ENCODE measurements around the gene FEM1C. TPM values are rescaled to one million over a fixed set of nuclear protein-coding genes. Genes with fewer than 3 reads are reported as not detected.

Gene FEM1C, protein sequence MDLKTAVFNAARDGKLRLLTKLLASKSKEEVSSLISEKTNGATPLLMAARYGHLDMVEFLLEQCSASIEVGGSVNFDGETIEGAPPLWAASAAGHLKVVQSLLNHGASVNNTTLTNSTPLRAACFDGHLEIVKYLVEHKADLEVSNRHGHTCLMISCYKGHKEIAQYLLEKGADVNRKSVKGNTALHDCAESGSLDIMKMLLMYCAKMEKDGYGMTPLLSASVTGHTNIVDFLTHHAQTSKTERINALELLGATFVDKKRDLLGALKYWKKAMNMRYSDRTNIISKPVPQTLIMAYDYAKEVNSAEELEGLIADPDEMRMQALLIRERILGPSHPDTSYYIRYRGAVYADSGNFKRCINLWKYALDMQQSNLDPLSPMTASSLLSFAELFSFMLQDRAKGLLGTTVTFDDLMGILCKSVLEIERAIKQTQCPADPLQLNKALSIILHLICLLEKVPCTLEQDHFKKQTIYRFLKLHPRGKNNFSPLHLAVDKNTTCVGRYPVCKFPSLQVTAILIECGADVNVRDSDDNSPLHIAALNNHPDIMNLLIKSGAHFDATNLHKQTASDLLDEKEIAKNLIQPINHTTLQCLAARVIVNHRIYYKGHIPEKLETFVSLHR
- 2.9 TPM for polyA plus RNA-seq

DNA sequence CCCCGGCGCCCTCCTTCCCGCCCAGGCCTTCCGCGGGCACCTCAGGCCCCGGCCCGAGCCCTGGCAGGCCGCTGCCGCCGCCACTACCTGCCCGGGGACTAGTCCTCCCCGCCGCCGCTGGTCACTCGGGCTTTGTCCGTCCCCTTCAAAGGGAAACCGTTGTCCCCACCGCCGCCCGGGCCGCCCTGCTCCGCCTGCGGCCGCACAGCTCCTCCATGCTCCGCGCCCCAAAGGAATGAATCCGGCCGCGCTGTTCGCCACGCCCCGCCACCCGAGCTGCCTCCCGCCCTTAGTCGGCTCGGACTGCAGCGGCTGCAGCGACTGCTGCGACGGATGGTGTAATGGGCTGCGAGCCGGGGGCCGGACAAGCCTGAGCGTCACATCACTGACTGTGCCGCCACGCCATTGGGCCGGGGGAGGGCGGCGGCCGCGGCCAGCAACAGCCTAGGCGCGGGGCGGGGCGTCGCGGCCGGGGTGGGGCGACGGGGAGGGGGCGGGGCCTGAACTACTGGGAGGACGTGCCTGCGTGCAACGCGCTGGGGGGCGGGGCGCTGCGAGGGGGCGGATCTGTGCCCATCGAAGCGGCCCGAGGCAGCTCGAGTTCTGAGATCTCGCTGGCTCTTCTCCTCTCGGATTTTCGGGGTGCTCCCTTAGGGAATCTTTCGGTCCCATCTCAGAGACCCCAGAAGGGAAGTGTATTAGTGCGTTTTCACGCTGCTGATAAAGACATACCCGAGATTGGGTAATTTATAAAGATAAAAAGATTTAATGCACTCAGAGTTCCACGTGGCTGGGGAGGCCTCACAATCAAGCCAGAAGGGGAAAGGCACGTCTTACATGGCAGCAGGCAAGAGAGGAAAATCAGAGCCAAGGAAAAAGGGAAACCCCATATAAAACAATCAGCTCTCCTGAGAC, at the start of gene FEM1C:
Gene FEM1C, minus strand, starts transcription at position 340 of the 915 bp plus-strand sequence. CDS start 1,282 bp downstream, outside the sequence.
- no peaks in the 10 kb centered on the region for H3K27me3 Mint-ChIP-seq
- H3K4me3 Mint-ChIP-seq = peak within 1 kb of the TSS; percentile 81 to 99 (median 96)
- peaks cover 0 to 3% (median 1%) of the 10 kb centered on the region in 3 donors for H3K9me3 Mint-ChIP-seq
- peak within 1 kb of the TSS; percentile 66 to 97 (median 96) for H3K27ac Mint-ChIP-seq
- peaks cover 24 to 36% (median 32%) of the 10 kb centered on the region in 3 donors for H3K4me1 Mint-ChIP-seq
- no peaks in the 10 kb centered on the region for H3K36me3 Mint-ChIP-seq

DNA sequence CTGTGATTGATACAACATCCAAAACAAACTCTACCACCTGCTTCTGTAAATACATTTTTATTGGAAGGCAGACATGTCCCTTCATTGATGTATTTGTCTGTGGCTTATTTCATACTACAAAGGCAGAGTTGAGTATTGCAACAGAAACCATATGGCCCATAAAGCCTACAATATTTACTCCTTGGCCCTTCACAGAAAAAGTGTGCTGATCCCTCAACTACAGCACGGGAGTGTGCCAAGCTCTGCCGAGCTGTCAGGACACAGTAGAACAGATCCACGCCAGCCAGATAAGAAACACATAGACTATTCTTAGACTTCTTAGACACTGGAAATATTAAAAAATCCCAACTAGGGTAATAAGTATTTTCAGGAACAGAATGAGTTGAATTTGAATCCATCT, 44.5 kb upstream of the FEM1C start:
- Mint-ChIP-seq H3K36me3 (no peaks in the 10 kb centered on the region), H3K4me1 (peaks cover 0 to 3% (median 0%) of the 10 kb centered on the region in 3 donors), H3K27ac (no peak overlapping the region), H3K27me3 (no peaks in the 10 kb centered on the region), H3K4me3 (no peak overlapping the region), H3K9me3 (no peaks in the 10 kb centered on the region)

DNA sequence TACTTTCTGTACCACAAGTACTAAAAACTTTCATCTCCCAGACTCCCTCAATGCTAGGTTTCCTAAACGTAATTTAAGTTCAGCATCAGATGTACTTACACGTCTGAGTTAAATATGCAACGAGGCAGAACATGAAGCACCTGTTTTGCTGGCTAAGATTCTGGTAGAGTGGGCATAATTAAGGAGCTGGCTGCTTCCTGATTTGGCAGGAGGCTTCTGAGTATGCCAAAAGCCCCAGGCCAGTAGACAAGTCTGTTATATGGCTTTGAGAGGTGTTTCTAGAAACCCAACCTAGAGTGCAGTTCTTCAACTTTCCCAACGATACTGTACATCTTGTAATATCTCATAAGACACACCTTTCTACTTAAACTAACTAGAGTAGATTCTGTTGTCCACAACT, 44.1 kb upstream of the FEM1C start:
- H3K27ac Mint-ChIP-seq = no peak overlapping the region
- no peak overlapping the region for H3K4me3 Mint-ChIP-seq
- no peaks in the 10 kb centered on the region for H3K27me3 Mint-ChIP-seq
- no peaks in the 10 kb centered on the region for H3K9me3 Mint-ChIP-seq
- H3K36me3 Mint-ChIP-seq = no peaks in the 10 kb centered on the region
- H3K4me1 Mint-ChIP-seq = peaks cover 0 to 3% (median 0%) of the 10 kb centered on the region in 3 donors

DNA sequence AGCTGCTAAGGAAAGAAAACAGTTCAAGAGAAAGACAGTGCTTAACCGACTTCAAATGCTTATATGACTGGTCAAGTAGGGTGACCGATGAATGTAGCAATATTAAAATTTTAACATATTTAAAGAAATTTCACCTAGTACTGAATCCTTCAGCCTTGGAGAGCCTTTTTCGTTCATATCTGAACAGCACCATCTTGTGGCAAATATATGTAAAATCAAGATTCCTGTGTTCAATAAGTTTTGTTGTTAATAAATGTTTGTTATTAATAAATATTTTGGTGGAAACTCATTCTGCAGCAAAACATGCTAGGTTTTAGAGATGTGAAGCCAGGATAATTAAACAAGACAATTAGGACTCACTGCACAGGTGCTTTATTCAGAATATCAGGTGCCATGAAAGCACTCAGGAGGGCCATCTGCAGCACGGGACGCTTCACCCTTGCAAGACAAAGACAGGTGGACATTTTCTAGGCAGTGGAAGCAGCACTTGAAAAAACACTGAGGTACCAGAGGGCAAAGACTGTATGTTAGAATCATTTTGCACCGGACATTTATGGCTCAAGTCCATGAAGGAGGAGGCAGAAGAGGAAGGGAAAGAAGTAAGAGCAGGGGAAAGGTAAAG, 42.1 kb upstream of the FEM1C start:
- H3K4me3 Mint-ChIP-seq = no peak overlapping the region
- no peaks in the 10 kb centered on the region for H3K27me3 Mint-ChIP-seq
- H3K36me3 Mint-ChIP-seq = no peaks in the 10 kb centered on the region
- no peak overlapping the region for H3K27ac Mint-ChIP-seq
- peaks cover 0 to 7% (median 3%) of the 10 kb centered on the region in 3 donors for H3K4me1 Mint-ChIP-seq
- no peaks in the 10 kb centered on the region for H3K9me3 Mint-ChIP-seq

DNA sequence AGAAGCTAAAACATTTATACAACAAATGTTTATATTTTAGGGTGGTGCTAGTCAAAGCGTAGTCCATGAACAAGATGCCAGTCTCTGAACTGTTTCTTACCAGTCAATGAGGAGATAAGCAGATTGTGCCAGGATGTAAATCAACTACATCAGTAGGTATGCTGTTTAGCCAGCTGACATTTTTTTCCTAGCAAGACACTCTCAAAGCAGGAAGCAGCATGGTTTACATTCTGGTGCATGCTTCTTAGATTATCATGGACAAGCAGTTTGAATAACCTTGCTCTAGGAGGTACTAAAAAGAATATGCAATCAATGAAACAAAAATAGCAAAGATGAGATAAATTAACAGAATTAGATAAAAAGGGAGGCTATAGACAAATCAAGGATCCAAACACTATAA, 40.7 kb upstream of the FEM1C start:
- Mint-ChIP-seq H3K4me1 (peaks cover 3 to 16% (median 9%) of the 10 kb centered on the region in 3 donors), H3K4me3 (no peak overlapping the region), H3K36me3 (peaks cover 3% of the 10 kb centered on the region), H3K27me3 (no peaks in the 10 kb centered on the region), H3K27ac (no peak overlapping the region), H3K9me3 (no peaks in the 10 kb centered on the region)

DNA sequence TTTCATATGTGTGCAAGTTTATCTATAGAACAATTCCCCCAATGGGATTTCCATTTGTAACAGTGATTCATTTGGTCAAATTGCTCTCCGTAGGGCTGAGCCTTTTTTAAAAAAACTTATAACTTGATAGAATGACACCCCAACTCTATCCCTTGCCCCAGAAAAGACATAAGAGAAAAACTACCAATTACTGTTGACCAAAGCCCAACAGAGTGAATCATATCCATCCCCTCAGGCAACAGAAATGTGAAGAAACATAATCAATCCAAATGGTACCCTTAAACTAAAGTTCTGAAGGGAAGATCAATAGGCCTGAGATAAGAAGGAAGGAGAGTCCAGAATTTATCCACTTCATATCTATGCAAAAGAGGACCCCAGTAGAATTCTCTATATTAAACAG, 39.9 kb upstream of the FEM1C start:
- Mint-ChIP-seq H3K27me3 (no peaks in the 10 kb centered on the region), H3K9me3 (no peaks in the 10 kb centered on the region), H3K36me3 (peaks cover 6% of the 10 kb centered on the region), H3K4me3 (no peak overlapping the region), H3K27ac (no peak overlapping the region), H3K4me1 (peaks cover 9 to 24% (median 16%) of the 10 kb centered on the region in 3 donors)

DNA sequence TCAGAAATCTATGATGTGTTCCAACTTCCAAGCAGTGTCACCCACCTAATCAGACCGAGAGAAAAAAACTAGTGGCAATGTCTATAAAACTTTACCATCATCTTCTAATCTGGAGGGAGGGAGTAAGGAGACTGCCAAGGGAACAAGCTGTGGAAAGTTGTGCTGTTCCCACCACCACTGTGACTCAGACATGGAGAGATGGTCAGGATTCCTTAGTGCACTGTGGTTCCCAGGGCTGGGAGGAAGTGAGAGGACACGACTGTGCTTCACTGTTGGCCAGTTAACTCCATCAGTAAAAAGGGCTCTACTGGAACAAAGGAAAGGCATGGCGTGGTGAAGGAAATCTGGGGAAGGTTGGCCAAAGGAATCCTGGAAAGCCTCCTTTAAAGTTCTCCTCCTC, 38.9 kb upstream of the FEM1C start:
- no peaks in the 10 kb centered on the region for H3K27me3 Mint-ChIP-seq
- no peak overlapping the region for H3K27ac Mint-ChIP-seq
- peaks cover 6% of the 10 kb centered on the region for H3K36me3 Mint-ChIP-seq
- H3K4me3 Mint-ChIP-seq = no peak overlapping the region
- H3K4me1 Mint-ChIP-seq = peaks cover 15 to 34% (median 20%) of the 10 kb centered on the region in 3 donors
- no peaks in the 10 kb centered on the region for H3K9me3 Mint-ChIP-seq

DNA sequence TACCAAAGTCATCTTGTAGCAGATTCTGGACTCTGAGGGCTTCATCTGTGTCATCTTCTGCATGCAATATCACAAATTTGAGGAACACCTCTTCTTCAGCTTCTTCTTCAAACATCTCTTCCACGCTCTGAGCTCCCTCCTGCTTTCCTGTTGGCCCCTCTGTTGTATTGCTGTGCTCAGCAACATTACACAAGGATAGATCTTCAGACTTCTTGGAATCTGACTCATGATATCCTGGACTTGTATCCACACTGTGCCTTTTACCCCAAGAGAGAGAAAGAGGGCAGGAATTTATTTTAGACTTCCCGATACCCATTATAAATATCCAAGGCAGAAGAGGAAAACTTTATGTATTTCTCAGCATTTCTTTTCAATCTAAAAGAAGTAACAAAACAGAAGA, 36.4 kb upstream of the FEM1C start:
- Mint-ChIP-seq H3K27ac (no peak overlapping the region), H3K27me3 (no peaks in the 10 kb centered on the region)

DNA sequence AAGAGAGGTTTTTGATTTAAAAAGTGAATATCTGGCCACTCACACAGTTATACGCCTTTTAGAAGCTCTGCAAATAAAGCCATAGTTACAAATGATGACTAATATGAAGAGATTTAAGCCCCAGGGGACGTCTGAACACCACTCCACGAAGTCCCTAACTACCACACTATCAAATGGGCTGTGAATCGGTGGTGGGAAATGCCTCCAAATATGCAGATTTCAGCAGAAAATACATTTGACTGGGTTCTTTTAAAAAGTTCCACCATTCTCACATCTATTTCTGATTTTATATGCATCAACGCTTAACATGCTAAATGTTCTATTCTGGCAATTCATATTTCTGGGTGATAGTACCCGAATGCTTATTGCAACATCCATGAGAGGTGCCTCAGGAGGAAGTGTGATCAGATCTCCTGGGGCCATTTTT, 35.2 kb upstream of the FEM1C start:
- Mint-ChIP-seq H3K4me1 (peaks cover 21 to 38% (median 23%) of the 10 kb centered on the region in 3 donors), H3K36me3 (peaks cover 6% of the 10 kb centered on the region), H3K9me3 (peaks cover 0 to 2% (median 0%) of the 10 kb centered on the region in 3 donors), H3K27ac (peak overlapping the region in 1 of 3 donors; percentile 52), H3K4me3 (no peak overlapping the region), H3K27me3 (no peaks in the 10 kb centered on the region)

More for the DNA sequence above, 36.4 kb upstream of the FEM1C start:
- Mint-ChIP-seq H3K9me3 (peaks cover 0 to 2% (median 0%) of the 10 kb centered on the region in 3 donors), H3K4me3 (no peak overlapping the region), H3K4me1 (peaks cover 20 to 38% (median 21%) of the 10 kb centered on the region in 3 donors), H3K36me3 (peaks cover 6% of the 10 kb centered on the region)

DNA sequence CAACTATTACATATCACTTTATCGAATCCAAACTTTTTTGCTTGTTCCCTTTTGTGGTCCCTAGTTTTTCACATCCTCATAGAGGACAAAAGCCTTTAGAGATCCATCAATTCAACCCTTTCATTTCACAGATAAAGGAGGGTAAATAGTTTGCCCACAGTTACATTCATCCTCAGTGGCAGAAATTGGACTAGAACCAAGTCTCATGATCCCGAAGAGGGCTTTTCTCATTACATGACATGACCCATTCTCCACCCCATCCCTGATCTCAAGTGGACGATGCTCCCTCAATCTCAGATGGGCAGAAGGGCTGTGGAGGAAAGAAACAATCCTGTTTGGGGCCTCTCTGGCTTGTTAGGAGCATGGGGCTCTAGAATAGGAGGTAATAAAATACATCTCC, 34.6 kb upstream of the FEM1C start:
- H3K27me3 Mint-ChIP-seq = no peaks in the 10 kb centered on the region
- peaks cover 6% of the 10 kb centered on the region for H3K36me3 Mint-ChIP-seq
- peak overlapping the region in 1 of 4 donors; percentile 24 for H3K4me3 Mint-ChIP-seq
- H3K9me3 Mint-ChIP-seq = peaks cover 0 to 2% (median 0%) of the 10 kb centered on the region in 3 donors
- peaks cover 21 to 42% (median 26%) of the 10 kb centered on the region in 3 donors for H3K4me1 Mint-ChIP-seq
- peak overlapping the region in 1 of 3 donors; percentile 71 for H3K27ac Mint-ChIP-seq

DNA sequence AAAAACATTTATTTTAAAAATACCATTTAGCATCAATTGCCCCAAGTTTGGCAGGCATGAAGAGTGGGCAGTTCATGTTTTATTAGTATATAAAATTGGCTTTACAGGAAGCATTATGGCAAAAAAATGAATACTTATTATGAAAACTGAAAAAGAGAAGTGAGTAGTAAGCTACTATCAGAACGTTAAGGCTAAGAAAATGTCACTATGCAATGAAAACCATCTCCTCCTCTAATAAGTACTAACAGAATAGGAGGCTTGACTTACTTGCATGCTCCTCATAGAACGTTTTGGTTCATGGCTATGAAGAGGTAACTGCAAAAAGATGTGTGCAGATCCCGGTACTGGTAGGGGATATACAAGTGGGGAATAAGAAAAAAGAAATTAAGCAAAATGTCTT, 34.1 kb upstream of the FEM1C start:
- Mint-ChIP-seq H3K9me3 (peaks cover 0 to 2% (median 0%) of the 10 kb centered on the region in 3 donors), H3K4me1 (peaks cover 21 to 43% (median 26%) of the 10 kb centered on the region in 3 donors), H3K36me3 (peaks cover 6% of the 10 kb centered on the region), H3K27me3 (no peaks in the 10 kb centered on the region), H3K27ac (peak overlapping the region in 1 of 3 donors; percentile 71), H3K4me3 (peak overlapping the region in 3 of 4 donors; percentile 72 to 87 (median 77))

DNA sequence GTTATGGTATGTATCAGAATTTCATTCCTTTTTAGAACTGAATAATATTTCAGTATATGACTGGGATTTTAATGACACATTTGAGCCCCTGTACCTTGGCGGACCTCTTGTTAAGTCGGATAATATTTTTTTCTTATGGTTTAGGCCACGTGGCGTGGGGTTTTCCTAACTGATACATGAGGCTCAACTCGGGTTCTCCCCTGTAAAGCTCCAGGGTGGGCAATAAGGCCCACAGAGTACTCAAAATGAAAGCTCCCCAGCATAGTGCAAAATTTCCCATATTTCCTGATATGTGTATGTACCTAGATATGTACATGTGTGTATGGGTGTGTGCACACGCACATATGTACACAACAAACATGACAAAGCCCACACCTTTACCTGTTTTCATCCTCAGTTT, 33.2 kb upstream of the FEM1C start:
- Mint-ChIP-seq H3K4me3 (peak overlapping the region; percentile 64 to 80 (median 68)), H3K4me1 (peaks cover 21 to 36% (median 26%) of the 10 kb centered on the region in 3 donors), H3K9me3 (peaks cover 0 to 2% (median 0%) of the 10 kb centered on the region in 3 donors), H3K27ac (no peak overlapping the region), H3K36me3 (peaks cover 6% of the 10 kb centered on the region), H3K27me3 (no peaks in the 10 kb centered on the region)

DNA sequence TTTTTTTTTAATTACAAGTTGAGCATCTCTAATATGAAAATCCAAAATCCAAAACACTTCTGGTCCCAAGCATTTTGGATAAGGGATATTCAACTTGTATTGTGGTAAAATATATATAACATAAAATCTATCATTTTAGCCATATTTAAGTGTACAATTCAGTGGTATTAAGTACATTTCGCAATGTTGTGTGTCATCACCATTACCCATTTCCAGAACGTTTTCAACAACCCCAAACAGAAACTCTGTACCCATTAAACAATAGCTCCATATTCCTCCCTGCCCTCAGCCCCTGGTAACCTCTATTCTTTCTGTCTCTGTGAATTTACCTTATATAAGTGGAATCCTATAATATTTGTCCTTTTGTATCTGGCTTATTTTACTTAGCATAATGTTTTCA, 32.8 kb upstream of the FEM1C start:
- no peak overlapping the region for H3K27ac Mint-ChIP-seq
- H3K9me3 Mint-ChIP-seq = peaks cover 0 to 2% (median 0%) of the 10 kb centered on the region in 3 donors
- H3K27me3 Mint-ChIP-seq = no peaks in the 10 kb centered on the region
- peaks cover 21 to 36% (median 26%) of the 10 kb centered on the region in 3 donors for H3K4me1 Mint-ChIP-seq
- H3K4me3 Mint-ChIP-seq = peak overlapping the region in 2 of 4 donors; percentile 70 to 80
- peaks cover 6% of the 10 kb centered on the region for H3K36me3 Mint-ChIP-seq
